ENCODE data around the gene MCM3.

The MCM3 gene

GRCh38 chr6:52271852-52272460, 12.6 kb downstream of the MCM3 start:
- Histone ChIP-seq H3K27me3 (ENCODE audit: insufficient read depth, low read length) (no peaks in the 10 kb centered on the region), H3K9ac (ENCODE audit: low read depth, low read length) (no peak overlapping the region), H3K9me3 (ENCODE audit: insufficient read depth, low read depth, low read length) (no peaks in the 10 kb centered on the region), H3K4me1 (ENCODE audit: insufficient read depth, low read length) (no peaks in the 10 kb centered on the region), H3K36me3 (ENCODE audit: insufficient read depth, low read depth, low read length) (peaks cover 99% of the 10 kb centered on the region), H3K27ac (ENCODE audit: low read length) (no peak overlapping the region), H3K4me3 (ENCODE audit: low read length) (no peak overlapping the region)

GRCh38 chr6:52263709-52264540, 20.6 kb downstream of the MCM3 start:
- Histone ChIP-seq H3K36me3 (ENCODE audit: insufficient read depth, low read depth, low read length) (peaks cover 88% of the 10 kb centered on the region), H3K9me3 (ENCODE audit: insufficient read depth, low read depth, low read length) (no peaks in the 10 kb centered on the region), H3K27ac (ENCODE audit: low read length) (no peak overlapping the region), H3K4me1 (ENCODE audit: insufficient read depth, low read length) (no peaks in the 10 kb centered on the region), H3K27me3 (ENCODE audit: insufficient read depth, low read length) (no peaks in the 10 kb centered on the region), H3K9ac (ENCODE audit: low read depth, low read length) (no peak overlapping the region), H3K4me3 (ENCODE audit: low read length) (no peak overlapping the region)

- Histone ChIP-seq H3K27me3 (ENCODE audit: insufficient read depth, low read length) (no peaks in the 10 kb centered on the region), H3K4me3 (ENCODE audit: low read length) (no peak overlapping the region), H3K27ac (ENCODE audit: low read length) (no peak overlapping the region), H3K4me1 (ENCODE audit: insufficient read depth, low read length) (no peaks in the 10 kb centered on the region), H3K36me3 (ENCODE audit: insufficient read depth, low read depth, low read length) (peaks cover 77% of the 10 kb centered on the region), H3K9ac (ENCODE audit: low read depth, low read length) (no peak overlapping the region), H3K9me3 (ENCODE audit: insufficient read depth, low read depth, low read length) (no peaks in the 10 kb centered on the region)
These were observed 21.8 kb downstream of the MCM3 start for GRCh38 chr6:52262620-52263344.

- Histone ChIP-seq H3K27me3 (ENCODE audit: insufficient read depth, low read length) (no peaks in the 10 kb centered on the region), H3K4me3 (ENCODE audit: low read length) (no peak overlapping the region), H3K9me3 (ENCODE audit: insufficient read depth, low read depth, low read length) (no peaks in the 10 kb centered on the region), H3K4me1 (ENCODE audit: insufficient read depth, low read length) (no peaks in the 10 kb centered on the region), H3K9ac (ENCODE audit: low read depth, low read length) (no peak overlapping the region), H3K36me3 (ENCODE audit: insufficient read depth, low read depth, low read length) (peaks cover 61% of the 10 kb centered on the region), H3K27ac (ENCODE audit: low read length) (no peak overlapping the region)
These were observed 23.3 kb downstream of the MCM3 start for GRCh38 chr6:52261229-52261628.

GRCh38 chr6:52260634-52261033, 23.9 kb downstream of the MCM3 start:
- no peak overlapping the region for H3K27ac ChIP-seq (ENCODE audit: low read length)
- no peak overlapping the region for H3K9ac ChIP-seq (ENCODE audit: low read depth, low read length)
- H3K9me3 ChIP-seq (ENCODE audit: insufficient read depth, low read depth, low read length), result no peaks in the 10 kb centered on the region
- H3K36me3 ChIP-seq (ENCODE audit: insufficient read depth, low read depth, low read length), result peaks cover 56% of the 10 kb centered on the region
- no peaks in the 10 kb centered on the region for H3K27me3 ChIP-seq (ENCODE audit: insufficient read depth, low read length)
- no peaks in the 10 kb centered on the region for H3K4me1 ChIP-seq (ENCODE audit: insufficient read depth, low read length)
- H3K4me3 ChIP-seq (ENCODE audit: low read length), result no peak overlapping the region

DNA sequence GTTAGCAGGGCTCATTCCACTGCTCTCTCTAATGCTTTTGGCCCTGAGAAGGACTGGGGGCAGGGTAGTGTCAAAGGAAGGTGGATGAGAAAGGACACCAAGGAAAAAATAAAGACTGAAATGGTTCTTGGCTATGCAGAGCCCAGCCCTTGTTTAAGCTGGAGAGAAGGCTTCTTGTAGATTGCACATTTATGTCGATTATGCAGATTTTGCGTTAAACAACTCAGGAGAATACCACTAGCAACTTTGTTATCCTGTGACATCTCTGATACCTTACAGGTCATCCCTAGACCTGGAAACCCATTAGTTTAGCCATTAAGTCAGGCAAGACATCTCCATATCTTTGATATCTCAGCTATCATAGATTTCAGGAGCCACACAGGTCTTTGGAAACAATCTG, 29.1 kb downstream of the MCM3 start:
- H3K4me1 ChIP-seq (ENCODE audit: insufficient read depth, low read length), result no peaks in the 10 kb centered on the region
- H3K9ac ChIP-seq (ENCODE audit: low read depth, low read length), result no peak overlapping the region
- H3K27me3 ChIP-seq (ENCODE audit: insufficient read depth, low read length), result no peaks in the 10 kb centered on the region
- H3K4me3 ChIP-seq (ENCODE audit: low read length), result no peak overlapping the region
- no peak overlapping the region for H3K27ac ChIP-seq (ENCODE audit: low read length)
- peaks cover 4% of the 10 kb centered on the region; the same call in 1 of the 2 replicates for H3K36me3 ChIP-seq (ENCODE audit: insufficient read depth, low read depth, low read length)
- H3K9me3 ChIP-seq (ENCODE audit: insufficient read depth, low read depth, low read length), result no peaks in the 10 kb centered on the region

- Histone ChIP-seq H3K9me3 (ENCODE audit: insufficient read depth, low read depth, low read length) (no peaks in the 10 kb centered on the region), H3K4me3 (ENCODE audit: low read length) (no peak overlapping the region), H3K9ac (ENCODE audit: low read depth, low read length) (no peak overlapping the region), H3K4me1 (ENCODE audit: insufficient read depth, low read length) (no peaks in the 10 kb centered on the region), H3K36me3 (ENCODE audit: insufficient read depth, low read depth, low read length) (no peaks in the 10 kb centered on the region), H3K27me3 (ENCODE audit: insufficient read depth, low read length) (no peaks in the 10 kb centered on the region), H3K27ac (ENCODE audit: low read length) (no peak overlapping the region)
These were observed 29.7 kb downstream of the MCM3 start for GRCh38 chr6:52254731-52255378.

DNA sequence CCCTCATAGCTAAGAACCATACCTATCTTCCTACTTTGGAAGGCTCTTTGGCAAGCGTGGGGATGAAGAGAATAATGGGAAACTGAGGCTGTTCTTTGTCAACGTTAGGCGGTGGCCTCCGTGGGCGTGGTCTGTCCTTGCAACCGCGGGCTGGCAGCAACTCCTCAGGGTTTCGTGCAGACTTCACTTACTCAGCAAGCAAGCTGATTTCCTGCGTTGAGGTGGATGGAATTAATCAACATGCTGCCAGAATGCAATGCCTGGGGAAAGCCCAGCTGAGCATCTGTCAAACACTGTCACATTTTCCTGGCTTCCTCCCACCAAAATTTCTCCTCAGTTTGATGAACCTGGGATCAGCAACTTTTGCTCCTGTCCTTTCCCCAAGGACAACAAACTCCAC, 31.0 kb downstream of the MCM3 start:
- Histone ChIP-seq H3K27me3 (ENCODE audit: insufficient read depth, low read length) (no peaks in the 10 kb centered on the region), H3K9me3 (ENCODE audit: insufficient read depth, low read depth, low read length) (no peaks in the 10 kb centered on the region), H3K4me3 (ENCODE audit: low read length) (no peak overlapping the region)

GRCh38 chr6:52251113-52251512, 33.4 kb downstream of the MCM3 start:
- H3K27me3 ChIP-seq (ENCODE audit: insufficient read depth, low read length), result no peaks in the 10 kb centered on the region
- no peaks in the 10 kb centered on the region for H3K9me3 ChIP-seq (ENCODE audit: insufficient read depth, low read depth, low read length)
- H3K9ac ChIP-seq (ENCODE audit: low read depth, low read length), result no peak overlapping the region
- no peak overlapping the region for H3K27ac ChIP-seq (ENCODE audit: low read length)
- no peak overlapping the region for H3K4me3 ChIP-seq (ENCODE audit: low read length)
- H3K36me3 ChIP-seq (ENCODE audit: insufficient read depth, low read depth, low read length), result no peaks in the 10 kb centered on the region
- no peaks in the 10 kb centered on the region for H3K4me1 ChIP-seq (ENCODE audit: insufficient read depth, low read length)

More for the DNA sequence above, 31.0 kb downstream of the MCM3 start:
- H3K9ac ChIP-seq (ENCODE audit: low read depth, low read length), result no peak overlapping the region
- H3K4me1 ChIP-seq (ENCODE audit: insufficient read depth, low read length), result no peaks in the 10 kb centered on the region
- H3K27ac ChIP-seq (ENCODE audit: low read length), result no peak overlapping the region
- no peaks in the 10 kb centered on the region for H3K36me3 ChIP-seq (ENCODE audit: insufficient read depth, low read depth, low read length)

DNA sequence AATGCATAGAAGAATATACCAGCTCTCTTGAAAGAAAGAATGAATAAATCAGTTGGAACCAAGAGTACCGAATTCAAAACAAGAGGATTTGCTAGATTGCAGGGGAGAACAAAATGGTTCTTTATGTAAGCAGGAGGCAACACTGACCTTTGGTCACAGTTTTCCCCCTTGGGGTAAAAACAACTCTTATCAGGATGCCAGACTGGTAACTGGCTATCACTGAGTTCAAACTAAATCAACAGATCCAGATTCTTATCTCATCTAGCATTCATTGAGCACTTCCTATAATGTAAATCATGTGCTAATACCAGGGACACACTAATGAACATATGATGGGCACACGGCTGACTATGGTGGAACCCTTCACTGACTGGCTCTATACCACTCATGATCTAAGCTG, 35.5 kb downstream of the MCM3 start:
- Histone ChIP-seq H3K36me3 (ENCODE audit: insufficient read depth, low read depth, low read length) (no peaks in the 10 kb centered on the region), H3K27ac (ENCODE audit: low read length) (no peak overlapping the region), H3K27me3 (ENCODE audit: insufficient read depth, low read length) (no peaks in the 10 kb centered on the region), H3K9me3 (ENCODE audit: insufficient read depth, low read depth, low read length) (no peaks in the 10 kb centered on the region), H3K9ac (ENCODE audit: low read depth, low read length) (no peak overlapping the region), H3K4me1 (ENCODE audit: insufficient read depth, low read length) (no peaks in the 10 kb centered on the region), H3K4me3 (ENCODE audit: low read length) (no peak overlapping the region)

DNA sequence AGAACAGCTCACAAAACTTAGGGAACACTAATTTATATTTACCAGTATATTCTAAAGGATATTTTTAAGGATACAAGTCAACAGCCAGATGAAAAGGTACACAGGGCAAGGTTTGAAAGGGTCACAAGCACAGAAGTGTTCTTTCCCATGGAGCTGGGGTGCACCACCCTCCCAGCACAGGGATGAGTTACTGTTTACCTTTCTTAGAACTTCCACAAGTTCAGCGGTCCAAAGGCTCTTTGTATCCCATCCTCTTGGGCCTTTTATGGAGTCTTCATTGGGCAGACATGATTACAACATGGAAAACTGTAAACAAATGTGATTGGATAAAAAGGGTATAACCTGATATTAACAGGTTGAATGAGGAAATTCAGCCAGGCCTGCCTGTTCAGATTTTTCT, 39.1 kb downstream of the MCM3 start:
- H3K36me3 ChIP-seq (ENCODE audit: insufficient read depth, low read depth, low read length), result no peaks in the 10 kb centered on the region
- no peaks in the 10 kb centered on the region for H3K4me1 ChIP-seq (ENCODE audit: insufficient read depth, low read length)
- H3K9me3 ChIP-seq (ENCODE audit: insufficient read depth, low read depth, low read length), result no peaks in the 10 kb centered on the region
- H3K9ac ChIP-seq (ENCODE audit: low read depth, low read length), result no peak overlapping the region
- H3K4me3 ChIP-seq (ENCODE audit: low read length), result no peak overlapping the region
- no peaks in the 10 kb centered on the region for H3K27me3 ChIP-seq (ENCODE audit: insufficient read depth, low read length)
- no peak overlapping the region for H3K27ac ChIP-seq (ENCODE audit: low read length)

Data from iPS-20b (cell line).